Sigmoid colon (tissue), 7 donors: ENCODE results near the gene SHB. TPM values are rescaled to one million over a fixed set of nuclear protein-coding genes. Genes with fewer than 3 reads are reported as not detected.

Experiments
- DNase-seq: peaks from one replicate; pipeline ENCODE4 v3.0.0-alpha.2; 2019
- H3K27ac ChIP-seq, 4 donors: fragments of 200-600 bp; sonication (generic); one replicate each; pipeline ENCODE4 v1.5.1; 2016 to 2019; ENCODE audit warnings: mild to moderate bottlenecking in 1 of 4
- H3K27me3 ChIP-seq, 3 donors: fragments of 200-600 bp; sonication (generic); one replicate each; pipeline ENCODE4 v1.5.1; 2019; ENCODE audit warnings: mild to moderate bottlenecking in 1 of 3
- H3K36me3 ChIP-seq, 4 donors: fragments of 200-600 bp; sonication (generic); one replicate each; pipeline ENCODE4 v1.5.1; 2016 to 2019
- H3K4me1 ChIP-seq, 4 donors: fragments of 200-600 bp; sonication (generic); one replicate each; pipeline ENCODE4 v1.5.1; 2017 to 2019
- H3K4me3 ChIP-seq, 4 donors: fragments of 200-600 bp; sonication (generic); one replicate each; pipeline ENCODE4 v1.5.1; 2017 to 2019; ENCODE audit warnings: mild to moderate bottlenecking in 2 of 4, moderate library complexity in 1 of 4
- H3K9me3 ChIP-seq, 4 donors: fragments of 200-600 bp in 3 of 4; sonication (generic) in 3 of 4; one replicate each; pipeline versions ENCODE4 v1.5.1 to v1.6.1; 2013 to 2019
- CTCF ChIP-seq, 4 experiments: fragments of 450-650 bp in 3 of 4; fragments of 200-600 bp in 1 of 4; IDR thresholded peaks; one replicate each; pipeline ENCODE4 v1.5.1; 2016 to 2019; ENCODE audit warnings: antibody characterized with exemption in 4 of 4, mild to moderate bottlenecking in 3 of 4, moderate library complexity in 2 of 4
- EP300 ChIP-seq, 4 donors: sonication (generic); formaldehyde crosslinking; IDR thresholded peaks; one replicate each; pipeline ENCODE4 v1.6.1; 2017; ENCODE audit warnings: antibody characterized with exemption in 4 of 4
- POLR2A ChIP-seq, 2 donors: fragments of 450-650 bp; IDR thresholded peaks; one replicate each; pipeline ENCODE4 v1.6.1; 2016; ENCODE audit warnings: antibody characterized with exemption in 2 of 2, mild to moderate bottlenecking in 2 of 2, moderate library complexity in 2 of 2
- POLR2AphosphoS5 ChIP-seq, 4 donors: sonication (generic); formaldehyde crosslinking; IDR thresholded peaks; one replicate each; pipeline ENCODE4 v1.6.1; 2017; ENCODE audit warnings: antibody characterized with exemption in 4 of 4
- WGBS, 2 donors: extraction: QIAGEN DNeasy Blood & Tissue Kit; methylation state at CpG; one replicate each; pipeline ENCODE4 v1.1.7; 2013; 5-methylcytosine and 5-hydroxymethylcytosine counted together
- intact Hi-C: fragments of 100-400 bp; cut with DNase I; formaldehyde crosslinking; loops from one replicate; pipeline ENCODE4 v1.15.1; 2023
- polyA plus RNA-seq, 3 donors: library from polyadenylated mRNA; stranded (reverse); fragments of 200-250 nt; gene quantifications; one replicate each; pipeline ENCODE4 v1.2.3, GENCODE V29; 2013
- total RNA-seq, 4 donors: library from RNA; depleted of rRNA; stranded (reverse); fragments of >200 nt; gene quantifications; one replicate each; pipeline ENCODE4 v1.1.0, GENCODE V29; 2016
- donor health status: healthy with polysubstance abuse.
- donor health status: Bipolar disorder and iron deficiency.
- donor health status: healthy.

Gene SHB
- total and polyA plus RNA-seq, 7 donors = 6.8 to 33.7 (median 10.2) TPM

GRCh38 chr9:38066197-38066913 is 2.7 kb downstream of the SHB start:
- Histone ChIP-seq H3K4me1 (peaks cover 3 to 77% (median 55%) of the 10 kb centered on the region in 4 donors), H3K36me3 (no peaks in the 10 kb centered on the region), H3K27ac (peak overlapping the region; percentile 82 to 95 (median 92)), H3K27me3 (no peaks in the 10 kb centered on the region), H3K9me3 (no peaks in the 10 kb centered on the region), H3K4me3 (peak overlapping the region; percentile 59 to 99 (median 76))
- peak; percentile 60 for DNase-seq
- TF ChIP-seq CTCF (IDR thresholded peaks at IDR 0.05) = peak in 1 of 4 experiments; percentile 11
- TF ChIP-seq POLR2AphosphoS5 (IDR thresholded peaks at IDR 0.05) = no peak
- no peak for TF ChIP-seq EP300 (IDR thresholded peaks at IDR 0.05)
- intact Hi-C loops = loop anchor here (2.0 to 10.0 kb wide), 4 partner anchors 42 to 602 kb away; partner anchors contain the start of genes ALDH1B1, FBXO10 and ZBTB5
- 18 to 51% methylated on average over 7 of the region's 7 CpGs for WGBS, 2 donors

- peak; percentile 50 for DNase-seq
- Histone ChIP-seq H3K27ac (peak overlapping the region; percentile 10 to 95 (median 86)), H3K4me3 (peak overlapping the region in 2 of 4 donors; percentile 79 to 99), H3K4me1 (peaks cover 3 to 85% (median 60%) of the 10 kb centered on the region in 4 donors), H3K9me3 (no peaks in the 10 kb centered on the region), H3K27me3 (no peaks in the 10 kb centered on the region), H3K36me3 (no peaks in the 10 kb centered on the region)
- TF ChIP-seq POLR2A (IDR thresholded peaks at IDR 0.05) = no peak
- TF ChIP-seq CTCF (IDR thresholded peaks at IDR 0.05) = no peak
- TF ChIP-seq EP300 (IDR thresholded peaks at IDR 0.05) = no peak
- 31 to 64% methylated on average over 9 of the region's 9 CpGs for WGBS, 2 donors
- intact Hi-C loops = loop anchor here (2.0 to 10.0 kb wide), 5 partner anchors 15 to 601 kb away; partner anchors contain the start of genes ALDH1B1, FBXO10 and ZBTB5
Observed at GRCh38 chr9:38065369-38066075, 3.5 kb downstream of the SHB start.

- no peaks in the 10 kb centered on the region for H3K36me3 ChIP-seq
- H3K27ac ChIP-seq = peak overlapping the region; percentile 10 to 95 (median 86)
- H3K4me1 ChIP-seq = peaks cover 3 to 87% (median 60%) of the 10 kb centered on the region in 4 donors
- H3K27me3 ChIP-seq = no peaks in the 10 kb centered on the region
- WGBS, 2 donors = 89 to 93% methylated on average over 4 of the region's 4 CpGs
- no peaks in the 10 kb centered on the region for H3K9me3 ChIP-seq
- no peak for TF ChIP-seq EP300 (IDR thresholded peaks at IDR 0.05)
- no peak for TF ChIP-seq POLR2A (IDR thresholded peaks at IDR 0.05)
- H3K4me3 ChIP-seq = peak overlapping the region in 2 of 4 donors; percentile 79 to 99
- intact Hi-C loops = loop anchor here (2.0 to 10.0 kb wide), 4 partner anchors 14 to 600 kb away; partner anchors contain the start of genes ALDH1B1, FBXO10 and ZBTB5
- peak; percentile 46 for DNase-seq
Observed at GRCh38 chr9:38064842-38065368, 4.1 kb downstream of the SHB start.

- intact Hi-C loops = loop anchor here (10.0 kb wide), 3 partner anchors 331 to 599 kb away; partner anchors contain the start of genes ALDH1B1, FBXO10 and ZBTB5
- Histone ChIP-seq H3K9me3 (no peaks in the 10 kb centered on the region), H3K36me3 (no peaks in the 10 kb centered on the region), H3K4me1 (peaks cover 0 to 97% (median 68%) of the 10 kb centered on the region in 4 donors), H3K27me3 (no peaks in the 10 kb centered on the region), H3K27ac (peak overlapping the region; percentile 23 to 95 (median 70)), H3K4me3 (no peak overlapping the region)
- TF ChIP-seq CTCF (IDR thresholded peaks at IDR 0.05) = no peak
- TF ChIP-seq POLR2A (IDR thresholded peaks at IDR 0.05) = no peak
- TF ChIP-seq EP300 (IDR thresholded peaks at IDR 0.05) = no peak
- no peak for TF ChIP-seq POLR2AphosphoS5 (IDR thresholded peaks at IDR 0.05)
- WGBS, 2 donors = 64 to 68% methylated on average over 2 of the region's 2 CpGs
- no peak for DNase-seq
Observed at GRCh38 chr9:38063363-38063707, 5.7 kb downstream of the SHB start.
